Liver (tissue), 9 donors: Measurements from ENCODE around the gene ASPG. TPM values are rescaled to one million over a fixed set of nuclear protein-coding genes. Genes with fewer than 3 reads are reported as not detected.

Experiments
- DNase-seq: peaks from one replicate; pipeline ENCODE4 v3.0.0-alpha.2; 2017; ENCODE audit warnings: low spot score
- H3K27ac ChIP-seq, 2 donors: one replicate each; pipeline ENCODE4 v1.7.0; 2013; ENCODE audit warnings: inconsistent platforms in 2 of 2, low read length in 2 of 2, control low read depth in 1 of 2, low read depth in 1 of 2, mild to moderate bottlenecking in 1 of 2
- H3K27me3 ChIP-seq, 4 donors: one replicate each; pipeline versions ENCODE4 v1.6.1 to v1.7.0; 2013; ENCODE audit warnings: low read length in 3 of 4, inconsistent platforms in 1 of 4, mild to moderate bottlenecking in 1 of 4, moderate library complexity in 1 of 4; ENCODE audit not compliant: control insufficient read depth in 4 of 4, insufficient read depth in 4 of 4
- H3K36me3 ChIP-seq, 4 donors: one replicate each; pipeline versions ENCODE4 v1.6.1 to v1.7.0; 2013; ENCODE audit warnings: low read length in 3 of 4, mild to moderate bottlenecking in 3 of 4, low read depth in 1 of 4, moderate library complexity in 1 of 4; ENCODE audit not compliant: control insufficient read depth in 4 of 4, insufficient read depth in 3 of 4
- H3K4me1 ChIP-seq, 4 donors: one replicate each; pipeline versions ENCODE4 v1.6.1 to v1.7.0; 2013; ENCODE audit warnings: low read length in 3 of 4, mild to moderate bottlenecking in 3 of 4, moderate library complexity in 1 of 4; ENCODE audit not compliant: control insufficient read depth in 4 of 4, insufficient read depth in 4 of 4
- H3K4me3 ChIP-seq, 3 donors: one replicate each; pipeline versions ENCODE4 v1.6.1 to v1.7.0; 2013; ENCODE audit warnings: low read length in 3 of 3, control low read depth in 1 of 3, low read depth in 1 of 3, mild to moderate bottlenecking in 1 of 3
- H3K9ac ChIP-seq, 2 donors: one replicate each; pipeline ENCODE4 v1.7.0; 2013; ENCODE audit warnings: low read length in 2 of 2, mild to moderate bottlenecking in 2 of 2, moderate library complexity in 2 of 2, control low read depth in 1 of 2, low read depth in 1 of 2
- H3K9me3 ChIP-seq, 4 donors: one replicate each; pipeline versions ENCODE4 v1.6.1 to v1.7.0; 2013; ENCODE audit warnings: low read length in 3 of 4; ENCODE audit not compliant: control insufficient read depth in 4 of 4
- FOXA2 ChIP-seq: IDR thresholded peaks from 2 replicates; pipeline ENCODE4 v1.6.1; 2016; ENCODE audit warnings: antibody characterized with exemption
- GABPA ChIP-seq, 2 donors: IDR thresholded peaks in 1 of 2; conservative IDR thresholded peaks in 1 of 2; 2 replicates each; pipeline ENCODE4 v1.6.1; 2016; ENCODE audit warnings: antibody characterized with exemption in 2 of 2, mild to moderate bottlenecking in 1 of 2, moderate library complexity in 1 of 2
- HNF4A ChIP-seq, 2 donors: conservative IDR thresholded peaks; 2 replicates each; pipeline ENCODE4 v1.6.1; 2016; ENCODE audit warnings: antibody characterized with exemption in 2 of 2, mild to moderate bottlenecking in 2 of 2
- JUND ChIP-seq, 2 donors: IDR thresholded peaks; 2 replicates each; pipeline ENCODE4 v1.6.1; 2016; ENCODE audit warnings: antibody characterized with exemption in 2 of 2
- RAD21 ChIP-seq, 2 donors: IDR thresholded peaks; 2 replicates each; pipeline ENCODE4 v1.6.1; 2016; ENCODE audit warnings: antibody characterized with exemption in 2 of 2, mild to moderate bottlenecking in 2 of 2
- WGBS: extraction: QIAGEN DNeasy Blood & Tissue Kit; methylation state at CpG from one replicate; pipeline ENCODE4 v1.1.7; 2013; 5-methylcytosine and 5-hydroxymethylcytosine counted together
- polyA plus RNA-seq, 2 donors: library from polyadenylated mRNA; stranded (reverse) in 1 of 2; unstranded in 1 of 2; fragments of 200-250 nt in 1 of 2; fragments of >200 nt in 1 of 2; fragmentation: Nextera tagmentation in 1 of 2; extraction: Ambion mirVana in 1 of 2; gene quantifications; one replicate each; pipeline versions ENCODE4 v1.2.1 to v1.2.3, GENCODE V29; 2013 to 2015
- total RNA-seq, 2 donors: library from RNA; depleted of rRNA; stranded (reverse); fragments of >200 nt; gene quantifications; one replicate each; pipeline ENCODE4 v1.2.3, GENCODE V29; 2014
- TF ChIP-seq, protein P1 (sequence below): IDR thresholded peaks from 2 replicates; pipeline ENCODE4 v1.6.1; 2016; ENCODE audit warnings: antibody characterized with exemption
- TF ChIP-seq, protein P2 (sequence below): IDR thresholded peaks from 2 replicates; pipeline ENCODE4 v1.6.1; 2016; ENCODE audit warnings: antibody characterized with exemption
- TF ChIP-seq, protein P3 (sequence below): IDR thresholded peaks from 2 replicates; pipeline ENCODE4 v1.6.1; 2016; ENCODE audit warnings: antibody characterized with exemption
- TF ChIP-seq, protein P4 (sequence below): fragments of 150-350 bp; IDR thresholded peaks from 2 replicates; pipeline ENCODE4 v1.5.1; 2017; ENCODE audit warnings: improper control_type of control experiment, low read depth, low read length; ENCODE audit not compliant: missing input control
- donor health status: healthy.
- donor health status: healthy.
- donor health status: healthy.
- donor health status: healthy.
- donor health status: healthy.

ASPG gene
- total and polyA plus RNA-seq, 4 donors = 42.4 to 158 (median 110) TPM

DNA sequence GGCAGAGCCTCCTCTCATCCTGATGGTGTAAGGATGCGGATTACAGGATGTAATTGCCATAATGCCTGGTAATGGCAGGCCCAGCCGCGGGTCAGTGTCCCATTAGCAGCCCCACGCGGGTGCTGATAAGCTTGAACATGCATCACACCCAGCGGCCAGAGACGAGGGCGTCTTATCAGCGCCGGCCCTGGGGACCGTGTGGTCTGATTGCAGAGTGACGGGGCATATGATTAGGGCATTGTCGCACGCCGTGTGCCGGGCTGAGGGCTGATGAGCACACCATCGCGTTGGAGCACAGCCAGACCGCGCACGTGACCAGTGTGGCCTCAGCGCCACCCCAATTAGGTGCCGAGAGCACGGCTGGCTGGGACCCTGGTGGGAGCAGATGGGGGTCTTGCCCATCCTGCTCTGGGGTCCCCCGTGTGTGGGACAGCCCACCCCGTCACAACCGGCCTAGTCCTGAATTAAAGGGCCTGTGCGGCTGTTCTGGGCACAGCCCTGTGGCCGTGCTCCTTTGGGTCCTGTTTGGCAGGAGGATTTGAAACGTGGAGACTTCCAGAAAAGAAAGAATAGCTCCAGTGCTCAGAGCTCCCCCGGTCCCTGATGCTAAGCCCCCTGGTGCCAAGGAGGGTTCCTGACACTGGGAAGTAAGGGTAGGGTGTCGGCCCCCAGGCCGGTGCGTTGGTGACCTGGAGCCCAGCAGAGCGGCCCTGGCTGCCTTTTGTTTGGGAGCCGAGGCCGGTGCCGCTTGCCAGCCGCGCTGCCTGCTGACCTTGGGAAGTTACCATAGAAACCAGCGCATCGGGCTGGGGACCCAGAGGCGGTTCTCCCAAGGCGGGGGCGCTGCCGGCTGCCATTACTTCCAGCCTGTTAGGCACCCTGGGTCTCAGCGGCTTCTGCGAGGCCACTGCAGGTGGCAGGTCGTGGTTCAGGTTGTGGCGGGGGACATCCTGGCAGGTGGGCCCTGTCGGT is 73.6 kb downstream of the ASPG start:
- no peak overlapping the region for H3K4me3 ChIP-seq
- peak; percentile 85 for DNase-seq
- H3K9me3 ChIP-seq = no peaks in the 10 kb centered on the region
- H3K27ac ChIP-seq = no peak overlapping the region
- 69% methylated on average over 51 of the region's 51 CpGs for WGBS
- H3K27me3 ChIP-seq = no peaks in the 10 kb centered on the region
- H3K4me1 ChIP-seq = no peaks in the 10 kb centered on the region
- H3K9ac ChIP-seq = no peak overlapping the region
- H3K36me3 ChIP-seq = no peaks in the 10 kb centered on the region
- TF ChIP-seq RAD21 (IDR thresholded peaks at IDR 0.05) (no peak), FOXA2 (no peak), GABPA (IDR thresholded peaks at IDR 0.05 in 1 of 2, conservative IDR thresholded peaks at IDR 0.05 in 1 of 2) (no peak), HNF4A (conservative IDR thresholded peaks at IDR 0.05) (no peak), JUND (IDR thresholded peaks at IDR 0.05) (no peak)
- TF ChIP-seq, protein P1, sequence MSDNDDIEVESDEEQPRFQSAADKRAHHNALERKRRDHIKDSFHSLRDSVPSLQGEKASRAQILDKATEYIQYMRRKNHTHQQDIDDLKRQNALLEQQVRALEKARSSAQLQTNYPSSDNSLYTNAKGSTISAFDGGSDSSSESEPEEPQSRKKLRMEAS = no peak
- TF ChIP-seq, protein P2, sequence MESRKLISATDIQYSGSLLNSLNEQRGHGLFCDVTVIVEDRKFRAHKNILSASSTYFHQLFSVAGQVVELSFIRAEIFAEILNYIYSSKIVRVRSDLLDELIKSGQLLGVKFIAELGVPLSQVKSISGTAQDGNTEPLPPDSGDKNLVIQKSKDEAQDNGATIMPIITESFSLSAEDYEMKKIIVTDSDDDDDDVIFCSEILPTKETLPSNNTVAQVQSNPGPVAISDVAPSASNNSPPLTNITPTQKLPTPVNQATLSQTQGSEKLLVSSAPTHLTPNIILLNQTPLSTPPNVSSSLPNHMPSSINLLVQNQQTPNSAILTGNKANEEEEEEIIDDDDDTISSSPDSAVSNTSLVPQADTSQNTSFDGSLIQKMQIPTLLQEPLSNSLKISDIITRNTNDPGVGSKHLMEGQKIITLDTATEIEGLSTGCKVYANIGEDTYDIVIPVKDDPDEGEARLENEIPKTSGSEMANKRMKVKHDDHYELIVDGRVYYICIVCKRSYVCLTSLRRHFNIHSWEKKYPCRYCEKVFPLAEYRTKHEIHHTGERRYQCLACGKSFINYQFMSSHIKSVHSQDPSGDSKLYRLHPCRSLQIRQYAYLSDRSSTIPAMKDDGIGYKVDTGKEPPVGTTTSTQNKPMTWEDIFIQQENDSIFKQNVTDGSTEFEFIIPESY = no peak
- TF ChIP-seq, protein P3, sequence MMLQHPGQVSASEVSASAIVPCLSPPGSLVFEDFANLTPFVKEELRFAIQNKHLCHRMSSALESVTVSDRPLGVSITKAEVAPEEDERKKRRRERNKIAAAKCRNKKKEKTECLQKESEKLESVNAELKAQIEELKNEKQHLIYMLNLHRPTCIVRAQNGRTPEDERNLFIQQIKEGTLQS = no peak
- TF ChIP-seq, protein P4, sequence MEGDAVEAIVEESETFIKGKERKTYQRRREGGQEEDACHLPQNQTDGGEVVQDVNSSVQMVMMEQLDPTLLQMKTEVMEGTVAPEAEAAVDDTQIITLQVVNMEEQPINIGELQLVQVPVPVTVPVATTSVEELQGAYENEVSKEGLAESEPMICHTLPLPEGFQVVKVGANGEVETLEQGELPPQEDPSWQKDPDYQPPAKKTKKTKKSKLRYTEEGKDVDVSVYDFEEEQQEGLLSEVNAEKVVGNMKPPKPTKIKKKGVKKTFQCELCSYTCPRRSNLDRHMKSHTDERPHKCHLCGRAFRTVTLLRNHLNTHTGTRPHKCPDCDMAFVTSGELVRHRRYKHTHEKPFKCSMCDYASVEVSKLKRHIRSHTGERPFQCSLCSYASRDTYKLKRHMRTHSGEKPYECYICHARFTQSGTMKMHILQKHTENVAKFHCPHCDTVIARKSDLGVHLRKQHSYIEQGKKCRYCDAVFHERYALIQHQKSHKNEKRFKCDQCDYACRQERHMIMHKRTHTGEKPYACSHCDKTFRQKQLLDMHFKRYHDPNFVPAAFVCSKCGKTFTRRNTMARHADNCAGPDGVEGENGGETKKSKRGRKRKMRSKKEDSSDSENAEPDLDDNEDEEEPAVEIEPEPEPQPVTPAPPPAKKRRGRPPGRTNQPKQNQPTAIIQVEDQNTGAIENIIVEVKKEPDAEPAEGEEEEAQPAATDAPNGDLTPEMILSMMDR = no peak

DNA sequence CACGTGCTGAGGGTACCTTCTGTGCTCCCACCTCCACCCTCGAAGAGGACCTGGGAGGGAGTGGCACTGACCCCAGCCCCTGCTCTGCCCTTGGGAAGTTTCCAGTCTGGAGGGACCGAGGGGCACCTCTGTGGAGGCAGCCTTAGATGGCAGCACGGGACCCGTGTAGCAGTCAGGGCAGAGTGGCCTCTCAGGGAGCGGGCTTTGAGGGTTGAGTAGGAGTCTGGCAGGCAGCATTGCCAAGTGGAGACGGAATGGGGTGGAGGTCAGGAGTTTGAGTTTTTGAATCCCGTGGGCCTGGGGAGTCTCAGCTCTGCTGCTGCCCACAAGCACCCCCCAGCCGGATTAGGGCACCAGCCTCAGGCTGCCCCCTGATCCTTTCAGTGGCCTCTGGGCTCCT is 74.5 kb downstream of the ASPG start:
- 91% methylated on average over 9 of the region's 9 CpGs for WGBS
- TF ChIP-seq, protein P1 = no peak
- H3K4me1 ChIP-seq = no peaks in the 10 kb centered on the region
- DNase-seq = no peak
- H3K9me3 ChIP-seq = no peaks in the 10 kb centered on the region
- no peaks in the 10 kb centered on the region for H3K36me3 ChIP-seq
- no peak overlapping the region for H3K9ac ChIP-seq
- no peak overlapping the region for H3K4me3 ChIP-seq
- no peak overlapping the region for H3K27ac ChIP-seq
- no peaks in the 10 kb centered on the region for H3K27me3 ChIP-seq
